ENCODE data around the gene TP53BP1.
A peak's percentile ranks its signal among the peaks of the same experiment; 100 is the strongest.
"Not testable (repeated sequence)": the region's sequence is repeated elsewhere in the genome, so short reads cannot be mapped to it uniquely, and the experiment has no call there.

The TP53BP1 gene

DNA sequence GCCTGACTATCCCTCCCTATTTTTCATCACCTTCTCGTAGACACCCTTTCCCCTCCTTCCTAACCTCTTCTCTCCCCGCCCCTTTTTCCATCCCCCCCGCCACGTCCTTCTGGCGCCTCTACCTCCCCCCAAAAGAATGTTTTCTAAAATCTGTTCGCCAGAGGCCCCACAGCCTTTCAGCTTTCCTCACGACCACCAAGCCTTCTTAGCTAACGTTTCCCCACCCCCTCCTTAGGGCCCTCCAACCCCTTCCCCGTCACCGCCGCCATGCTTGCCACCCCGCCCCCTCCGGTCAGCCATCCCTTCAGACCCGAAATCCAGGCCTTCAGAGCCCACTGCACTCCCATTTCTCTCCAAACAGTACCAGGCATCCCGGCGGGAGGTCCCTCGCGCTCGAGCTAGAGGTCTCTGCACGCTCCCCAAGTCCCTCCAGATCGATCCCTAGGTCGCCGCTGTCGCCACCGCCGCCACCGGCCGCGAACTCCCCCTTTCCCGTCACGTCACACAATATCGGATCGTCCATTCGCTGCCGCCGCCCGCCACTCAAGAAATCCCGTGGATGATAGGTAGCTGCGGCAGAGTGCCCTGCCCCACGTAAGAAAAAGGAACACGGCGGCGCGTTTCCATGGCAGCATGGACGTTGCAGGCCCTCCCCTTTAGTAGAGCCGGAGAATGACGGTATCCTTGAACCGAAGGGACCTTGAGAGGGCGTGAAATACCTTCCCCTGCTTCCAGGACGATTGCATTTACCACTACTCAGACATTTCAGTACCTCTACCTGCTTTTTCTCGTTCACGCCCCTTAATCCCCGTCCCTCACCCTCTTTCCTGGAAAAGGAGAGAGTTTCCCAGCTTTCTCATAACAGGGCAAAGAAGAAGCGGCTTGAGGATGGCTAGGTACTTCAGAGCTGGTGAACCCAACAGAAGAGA, at the start of gene TP53BP1:
TSS of gene TP53BP1 (minus strand) at position 484 of the 929 bp plus-strand sequence. CDS start at position 371, 113 bp downstream.
- H3K4me3 ChIP-seq (ENCODE audit: low read depth, low read length), result peak within 1 kb of the TSS; percentile 86

- no peak overlapping the region for H3K4me3 ChIP-seq (ENCODE audit: low read depth, low read length)
These were observed 48.8 kb upstream of the TP53BP1 start for GRCh38 chr15:43541785-43542184.

GRCh38 chr15:43538091-43538490, 45.1 kb upstream of the TP53BP1 start:
- no peak overlapping the region for H3K4me3 ChIP-seq (ENCODE audit: low read depth, low read length)

DNA sequence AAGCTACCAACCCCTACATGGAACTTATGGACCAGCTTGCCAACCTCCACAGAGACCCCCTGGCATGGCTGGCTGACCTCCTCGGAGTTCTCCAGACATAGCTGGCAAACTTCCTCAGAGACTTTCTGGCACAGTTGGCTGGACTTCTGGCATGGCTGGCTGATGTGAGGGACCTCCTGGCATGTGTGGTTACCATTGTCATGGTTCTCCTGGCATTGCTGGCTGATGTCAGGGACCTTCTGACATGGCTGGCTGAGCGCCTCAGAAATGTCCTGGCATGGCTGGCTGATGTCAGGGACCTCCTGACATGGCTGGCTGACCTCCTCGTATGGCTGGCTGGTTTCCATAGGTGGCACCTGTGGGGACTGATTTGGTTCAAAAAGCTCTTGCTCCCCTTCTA, 41.9 kb upstream of the TP53BP1 start:
- no peak overlapping the region for H3K4me3 ChIP-seq (ENCODE audit: low read depth, low read length)

- H3K4me3 ChIP-seq (ENCODE audit: low read depth, low read length), result not testable (repeated sequence)
These were observed 39.9 kb upstream of the TP53BP1 start for GRCh38 chr15:43532826-43533225.

GRCh38 chr15:43531018-43531670, 38.2 kb upstream of the TP53BP1 start:
- H3K4me3 ChIP-seq (ENCODE audit: low read depth, low read length), result no peak overlapping the region

DNA sequence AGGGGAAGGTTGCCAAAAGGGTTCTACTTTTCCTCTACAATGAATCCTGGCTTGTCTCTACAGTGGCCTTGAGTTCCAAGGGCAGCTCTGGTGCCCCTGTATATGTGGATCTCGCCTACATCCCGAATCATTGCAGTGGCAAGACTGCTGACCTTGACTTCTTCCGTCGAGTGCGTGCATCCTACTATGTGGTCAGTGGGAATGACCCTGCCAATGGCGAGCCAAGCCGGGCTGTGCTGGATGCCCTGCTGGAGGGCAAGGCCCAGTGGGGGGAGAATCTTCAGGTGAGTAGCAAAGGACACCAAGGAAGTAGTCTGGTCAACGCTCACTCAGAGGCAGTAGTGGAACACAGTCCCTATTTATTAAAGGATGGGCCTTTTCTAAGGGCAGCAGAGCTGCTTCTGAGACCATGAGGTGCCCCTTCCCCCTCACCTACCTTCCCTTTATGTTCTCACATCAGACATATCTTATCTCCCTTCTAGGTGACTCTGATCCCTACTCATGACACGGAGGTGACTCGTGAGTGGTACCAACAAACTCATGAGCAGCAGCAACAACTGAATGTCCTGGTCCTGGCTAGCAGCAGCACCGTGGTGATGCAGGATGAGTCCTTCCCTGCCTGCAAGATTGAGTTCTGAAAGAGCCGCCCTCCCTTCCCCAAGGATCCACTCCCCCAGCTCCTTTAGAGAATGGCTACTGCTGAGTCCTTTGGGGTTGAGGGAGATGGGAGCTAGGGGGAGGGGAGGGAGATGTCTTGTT, 36.8 kb upstream of the TP53BP1 start:
- H3K4me3 ChIP-seq (ENCODE audit: low read depth, low read length), result no peak overlapping the region

DNA sequence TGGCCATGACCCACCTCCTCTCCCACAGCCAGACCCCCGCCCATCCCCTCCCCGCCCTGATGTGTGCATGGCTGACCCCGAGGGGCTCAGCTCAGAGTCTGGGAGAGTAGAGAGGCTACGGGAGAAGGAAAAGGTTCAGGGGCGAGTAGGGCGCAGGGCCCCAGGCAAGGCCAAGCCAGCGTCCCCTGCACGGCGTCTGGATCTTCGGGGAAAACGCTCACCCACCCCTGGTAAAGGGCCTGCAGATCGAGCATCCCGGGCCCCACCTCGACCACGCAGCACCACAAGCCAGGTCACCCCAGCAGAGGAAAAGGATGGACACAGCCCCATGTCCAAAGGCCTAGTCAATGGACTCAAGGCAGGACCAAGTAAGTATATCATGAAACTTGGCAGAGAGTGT, 36.2 kb upstream of the TP53BP1 start:
- no peak overlapping the region for H3K4me3 ChIP-seq (ENCODE audit: low read depth, low read length)

- H3K4me3 ChIP-seq (ENCODE audit: low read depth, low read length), result no peak overlapping the region
These were observed 35.6 kb upstream of the TP53BP1 start for GRCh38 chr15:43528542-43529007.

DNA sequence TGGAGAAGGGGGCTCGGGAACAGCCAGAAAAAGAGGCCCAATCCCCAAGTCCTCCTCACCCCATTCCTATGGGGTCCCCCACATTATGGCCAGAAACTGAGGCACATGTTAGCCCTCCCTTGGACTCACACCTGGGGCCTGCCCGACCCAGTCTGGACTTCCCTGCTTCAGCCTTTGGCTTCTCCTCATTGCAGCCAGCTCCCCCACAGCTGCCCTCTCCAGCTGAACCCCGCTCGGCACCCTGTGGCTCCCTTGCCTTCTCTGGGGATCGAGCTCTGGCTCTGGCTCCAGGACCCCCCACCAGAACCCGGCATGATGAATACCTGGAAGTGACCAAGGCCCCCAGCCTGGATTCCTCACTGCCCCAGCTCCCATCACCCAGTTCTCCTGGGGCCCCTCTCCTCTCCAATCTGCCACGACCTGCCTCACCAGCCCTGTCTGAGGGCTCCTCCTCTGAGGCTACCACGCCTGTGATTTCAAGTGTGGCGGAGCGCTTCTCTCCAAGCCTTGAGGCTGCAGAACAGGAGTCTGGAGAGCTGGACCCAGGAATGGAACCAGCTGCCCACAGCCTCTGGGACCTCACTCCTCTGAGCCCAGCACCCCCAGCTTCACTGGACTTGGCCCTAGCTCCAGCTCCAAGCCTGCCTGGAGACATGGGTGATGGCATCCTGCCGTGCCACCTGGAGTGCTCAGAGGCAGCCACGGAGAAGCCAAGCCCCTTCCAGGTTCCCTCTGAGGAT, 35.0 kb upstream of the TP53BP1 start:
- no peak overlapping the region for H3K4me3 ChIP-seq (ENCODE audit: low read depth, low read length)

DNA sequence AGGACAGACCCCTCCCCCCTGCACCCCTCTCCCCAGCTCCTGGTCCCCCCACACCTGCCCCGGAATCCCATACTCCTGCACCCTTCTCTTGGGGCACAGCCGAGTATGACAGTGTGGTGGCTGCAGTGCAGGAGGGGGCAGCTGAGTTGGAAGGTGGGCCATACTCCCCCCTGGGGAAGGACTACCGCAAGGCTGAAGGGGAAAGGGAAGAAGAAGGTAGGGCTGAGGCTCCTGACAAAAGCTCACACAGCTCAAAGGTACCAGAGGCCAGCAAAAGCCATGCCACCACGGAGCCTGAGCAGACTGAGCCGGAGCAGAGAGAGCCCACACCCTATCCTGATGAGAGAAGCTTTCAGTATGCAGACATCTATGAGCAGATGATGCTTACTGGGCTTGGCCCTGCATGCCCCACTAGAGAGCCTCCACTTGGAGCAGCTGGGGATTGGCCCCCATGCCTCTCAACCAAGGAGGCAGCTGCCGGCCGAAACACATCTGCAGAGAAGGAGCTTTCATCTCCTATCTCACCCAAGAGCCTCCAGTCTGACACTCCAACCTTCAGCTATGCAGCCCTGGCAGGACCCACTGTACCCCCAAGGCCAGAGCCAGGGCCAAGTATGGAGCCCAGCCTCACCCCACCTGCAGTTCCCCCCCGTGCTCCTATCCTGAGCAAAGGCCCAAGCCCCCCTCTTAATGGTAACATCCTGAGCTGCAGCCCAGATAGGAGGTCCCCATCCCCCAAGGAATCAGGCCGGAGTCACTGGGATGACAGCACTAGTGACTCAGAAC, 34.3 kb upstream of the TP53BP1 start:
- H3K4me3 ChIP-seq (ENCODE audit: low read depth, low read length), result no peak overlapping the region

DNA sequence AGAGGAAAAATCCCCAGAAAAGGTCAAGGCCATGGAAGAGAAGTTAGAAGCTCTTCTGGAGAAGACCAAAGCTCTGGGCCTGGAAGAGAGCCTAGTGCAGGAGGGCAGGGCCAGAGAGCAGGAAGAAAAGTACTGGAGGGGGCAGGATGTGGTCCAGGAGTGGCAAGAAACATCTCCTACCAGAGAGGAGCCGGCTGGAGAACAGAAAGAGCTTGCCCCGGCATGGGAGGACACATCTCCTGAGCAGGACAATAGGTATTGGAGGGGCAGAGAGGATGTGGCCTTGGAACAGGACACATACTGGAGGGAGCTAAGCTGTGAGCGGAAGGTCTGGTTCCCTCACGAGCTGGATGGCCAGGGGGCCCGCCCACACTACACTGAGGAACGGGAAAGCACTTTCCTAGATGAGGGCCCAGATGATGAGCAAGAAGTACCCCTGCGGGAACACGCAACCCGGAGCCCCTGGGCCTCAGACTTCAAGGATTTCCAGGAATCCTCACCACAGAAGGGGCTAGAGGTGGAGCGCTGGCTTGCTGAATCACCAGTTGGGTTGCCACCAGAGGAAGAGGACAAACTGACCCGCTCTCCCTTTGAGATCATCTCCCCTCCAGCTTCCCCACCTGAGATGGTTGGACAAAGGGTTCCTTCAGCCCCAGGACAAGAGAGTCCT, 33.4 kb upstream of the TP53BP1 start:
- no peak overlapping the region for H3K4me3 ChIP-seq (ENCODE audit: low read depth, low read length)

DNA sequence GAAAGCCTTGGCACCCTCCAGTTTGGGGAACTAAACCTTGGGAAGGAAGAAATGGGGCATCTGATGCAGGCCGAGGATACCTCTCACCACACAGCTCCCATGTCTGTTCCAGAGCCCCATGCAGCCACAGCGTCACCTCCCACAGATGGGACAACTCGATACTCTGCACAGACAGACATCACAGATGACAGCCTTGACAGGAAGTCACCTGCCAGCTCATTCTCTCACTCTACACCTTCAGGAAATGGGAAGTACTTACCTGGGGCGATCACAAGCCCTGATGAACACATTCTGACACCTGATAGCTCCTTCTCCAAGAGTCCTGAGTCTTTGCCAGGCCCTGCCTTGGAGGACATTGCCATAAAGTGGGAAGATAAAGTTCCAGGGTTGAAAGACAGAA, 32.2 kb upstream of the TP53BP1 start:
- H3K4me3 ChIP-seq (ENCODE audit: low read depth, low read length), result no peak overlapping the region

- H3K4me3 ChIP-seq (ENCODE audit: low read depth, low read length), result no peak overlapping the region
These were observed 31.4 kb upstream of the TP53BP1 start for GRCh38 chr15:43524254-43524845.

DNA sequence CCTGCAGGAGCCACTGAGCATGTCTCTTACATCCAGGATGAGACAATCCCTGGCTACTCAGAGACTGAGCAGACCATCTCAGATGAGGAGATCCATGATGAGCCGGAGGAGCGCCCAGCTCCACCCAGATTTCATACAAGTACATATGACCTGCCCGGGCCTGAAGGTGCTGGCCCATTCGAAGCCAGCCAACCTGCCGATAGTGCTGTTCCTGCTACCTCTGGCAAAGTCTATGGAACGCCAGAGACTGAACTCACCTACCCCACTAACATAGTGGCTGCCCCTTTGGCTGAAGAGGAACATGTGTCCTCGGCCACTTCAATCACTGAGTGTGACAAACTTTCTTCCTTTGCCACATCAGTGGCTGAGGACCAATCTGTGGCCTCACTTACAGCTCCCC, 30.7 kb upstream of the TP53BP1 start:
- no peak overlapping the region for H3K4me3 ChIP-seq (ENCODE audit: low read depth, low read length)

DNA sequence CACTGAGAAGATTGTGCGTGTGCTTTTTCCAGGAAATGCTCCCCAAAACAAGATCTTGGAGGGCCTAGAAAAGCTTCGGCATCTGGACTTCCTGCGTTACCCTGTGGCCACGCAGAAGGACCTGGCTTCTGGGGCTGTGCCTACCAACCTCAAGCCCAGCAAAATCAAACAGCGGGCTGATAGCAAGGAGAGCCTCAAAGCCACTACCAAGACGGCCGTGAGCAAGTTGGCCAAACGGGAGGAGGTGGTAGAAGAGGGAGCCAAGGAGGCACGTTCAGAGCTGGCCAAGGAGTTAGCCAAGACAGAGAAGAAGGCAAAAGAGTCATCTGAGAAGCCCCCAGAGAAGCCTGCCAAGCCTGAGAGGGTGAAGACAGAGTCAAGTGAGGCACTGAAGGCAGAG, 29.3 kb upstream of the TP53BP1 start:
- no peak overlapping the region for H3K4me3 ChIP-seq (ENCODE audit: low read depth, low read length)

DNA sequence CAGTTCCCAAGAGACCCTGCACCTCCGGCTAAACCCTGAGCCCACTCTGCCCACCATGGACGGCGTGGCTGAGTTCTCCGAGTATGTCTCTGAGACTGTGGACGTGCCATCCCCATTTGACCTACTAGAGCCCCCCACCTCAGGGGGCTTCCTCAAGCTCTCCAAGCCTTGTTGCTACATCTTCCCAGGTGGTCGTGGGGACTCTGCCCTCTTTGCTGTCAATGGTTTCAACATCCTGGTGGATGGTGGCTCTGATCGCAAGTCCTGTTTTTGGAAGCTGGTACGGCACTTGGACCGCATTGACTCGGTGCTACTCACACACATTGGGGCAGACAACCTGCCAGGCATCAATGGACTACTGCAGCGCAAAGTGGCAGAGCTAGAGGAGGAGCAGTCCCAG, 28.5 kb upstream of the TP53BP1 start:
- H3K4me3 ChIP-seq (ENCODE audit: low read depth, low read length), result no peak overlapping the region

DNA sequence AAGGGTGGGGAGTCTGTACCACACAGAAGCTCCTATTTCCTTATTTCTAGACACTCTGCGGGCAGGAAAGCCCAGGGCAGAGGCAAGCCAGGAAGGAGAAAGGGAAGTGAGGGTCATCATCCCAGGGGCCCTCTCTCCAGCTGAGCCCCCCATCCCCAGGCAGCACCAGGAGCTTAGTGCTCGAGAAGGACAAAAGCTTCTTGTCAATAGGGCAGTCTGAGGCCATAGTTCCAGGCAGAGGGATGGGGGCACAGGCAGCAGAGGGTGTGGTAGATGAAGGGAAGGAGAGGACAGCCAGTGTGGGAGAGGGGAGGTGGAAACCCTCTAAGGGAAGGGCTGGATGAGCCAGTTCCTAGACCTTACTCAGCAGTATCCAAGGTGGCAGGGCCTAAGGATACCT, 27.2 kb upstream of the TP53BP1 start:
- no peak overlapping the region for H3K4me3 ChIP-seq (ENCODE audit: low read depth, low read length)

GRCh38 chr15:43519196-43519595, 26.2 kb upstream of the TP53BP1 start:
- H3K4me3 ChIP-seq (ENCODE audit: low read depth, low read length), result no peak overlapping the region

Measured in iPS-11a (cell line).